ENCODE results near the gene AZIN2. TPM values are rescaled to one million over a fixed set of nuclear protein-coding genes. Genes with fewer than 3 reads are reported as not detected.

AZIN2 gene
- total RNA-seq (10 to 100 TPM; 10.6 to 11.3 TPM), polyA plus RNA-seq (10 to 100 TPM in 1 of 3 donors, 1 to 10 TPM in 2; 5.9 to 11.1 (median 7.8) TPM), total RNA-seq (0.59 to 15.0 (median 9.8) reads per million in 6 experiments)

- peak within 1 kb of the TSS; percentile 73 to 90 (median 88) for H3K4me3 Mint-ChIP-seq
- peaks cover 0 to 5% (median 0%) of the 10 kb centered on the region in 3 donors for H3K36me3 Mint-ChIP-seq
- H3K4me1 Mint-ChIP-seq, result peaks cover 23 to 48% (median 33%) of the 10 kb centered on the region in 4 donors
- no peaks in the 10 kb centered on the region for H3K9me3 Mint-ChIP-seq
- DNase-seq (peak; percentile 95 to 99 (median 98)), ATAC-seq (peak; percentile 96 to 99)
- H3K27ac Mint-ChIP-seq, result peak within 1 kb of the TSS; percentile 74 to 94 (median 90)
- POLR2A ChIA-PET, result interaction anchor here (0.8 to 2.3 kb wide), 8 partner anchors 8 to 430 kb away, joined by 3 to 16 read pairs (median 6); partner anchors contain the start of genes RBBP4 and RNF19B
- H3K27me3 Mint-ChIP-seq, result peaks cover 0 to 3% (median 0%) of the 10 kb centered on the region in 5 donors
Observed at GRCh38 chr1:33080885-33081553, at the start of gene AZIN2. Gene AZIN2 (plus strand): TSS chr1:33081153. CDS start chr1:33082250, 1,097 bp downstream.

- no peaks in the 10 kb centered on the region for H3K27me3 Mint-ChIP-seq
- ATAC-seq (no peak), DNase-seq (no peak)
- peak overlapping the region in 1 of 10 donors; percentile 27 for H3K4me3 Mint-ChIP-seq
- H3K9me3 Mint-ChIP-seq, result no peaks in the 10 kb centered on the region
- peak overlapping the region in 1 of 10 donors; percentile 66 for H3K27ac Mint-ChIP-seq
- H3K36me3 Mint-ChIP-seq, result peaks cover 0 to 58% (median 7%) of the 10 kb centered on the region in 3 donors
- POLR2A ChIA-PET, result interaction anchor here (1.2 kb wide), 1 partner anchor 10 kb away, joined by 3 read pairs; no protein-coding TSS in a partner anchor
- H3K4me1 Mint-ChIP-seq, result peaks cover 36 to 77% (median 74%) of the 10 kb centered on the region in 4 donors
Observed at GRCh38 chr1:33031506-33031905, 49.4 kb upstream of the AZIN2 start.

GRCh38 chr1:33032126-33032869 is 48.7 kb upstream of the AZIN2 start:
- no peaks in the 10 kb centered on the region for H3K27me3 Mint-ChIP-seq
- ATAC-seq (no peak), DNase-seq (no peak)
- H3K4me3 Mint-ChIP-seq, result peak overlapping the region in 5 of 10 donors; percentile 13 to 27 (median 24)
- POLR2A ChIA-PET, result interaction anchor here (1.2 kb wide), 1 partner anchor 11 kb away, joined by 3 read pairs; no protein-coding TSS in a partner anchor
- H3K36me3 Mint-ChIP-seq, result peaks cover 0 to 55% (median 7%) of the 10 kb centered on the region in 3 donors
- no peaks in the 10 kb centered on the region for H3K9me3 Mint-ChIP-seq
- H3K27ac Mint-ChIP-seq, result peak overlapping the region in 3 of 10 donors; percentile 42 to 66 (median 65)
- peaks cover 42 to 81% (median 79%) of the 10 kb centered on the region in 4 donors for H3K4me1 Mint-ChIP-seq

GRCh38 chr1:33036051-33036525 is 44.9 kb upstream of the AZIN2 start:
- Mint-ChIP-seq H3K9me3 (no peaks in the 10 kb centered on the region), H3K4me3 (peak overlapping the region; percentile 89 to 99 (median 96)), H3K4me1 (peaks cover 29 to 61% (median 53%) of the 10 kb centered on the region in 4 donors), H3K27ac (peak overlapping the region; percentile 46 to 96 (median 92)), H3K36me3 (peaks cover 0 to 21% (median 3%) of the 10 kb centered on the region in 3 donors), H3K27me3 (peaks cover 0 to 2% (median 0%) of the 10 kb centered on the region in 5 donors)
- DNase-seq (peak in 1 of 10 donors; percentile 18), ATAC-seq (no peak)
- POLR2A ChIA-PET, result interaction anchor here (0.6 to 1.3 kb wide), 2 partner anchors 71 to 83 kb away, joined by 4 to 7 read pairs; partner anchors contain the start of gene RNF19B

GRCh38 chr1:33036526-33037503 is 44.1 kb upstream of the AZIN2 start, which contains the start of gene AK2:
Gene AK2 (minus strand): TSS chr1:33036883. CDS start chr1:33036828, 55 bp downstream.
- Mint-ChIP-seq H3K27ac (peak within 1 kb of the TSS; percentile 88 to 96 (median 92)), H3K9me3 (no peaks in the 10 kb centered on the region), H3K4me1 (peaks cover 24 to 54% (median 46%) of the 10 kb centered on the region in 4 donors), H3K4me3 (peak within 1 kb of the TSS; percentile 89 to 99 (median 96)), H3K36me3 (peaks cover 0 to 14% (median 3%) of the 10 kb centered on the region in 3 donors), H3K27me3 (peaks cover 0 to 2% (median 0%) of the 10 kb centered on the region in 5 donors)
- DNase-seq (peak; percentile 76 to 91 (median 84)), ATAC-seq (peak; percentile 99)
- POLR2A ChIA-PET, result interaction anchor here (0.6 to 1.3 kb wide), 2 partner anchors 72 to 83 kb away, joined by 4 to 7 read pairs; partner anchors contain the start of gene RNF19B

- Mint-ChIP-seq H3K4me1 (peaks cover 16 to 30% (median 22%) of the 10 kb centered on the region in 4 donors), H3K36me3 (no peaks in the 10 kb centered on the region), H3K4me3 (no peak overlapping the region), H3K9me3 (no peaks in the 10 kb centered on the region), H3K27me3 (peaks cover 0 to 2% (median 0%) of the 10 kb centered on the region in 5 donors), H3K27ac (no peak overlapping the region)
- POLR2A ChIA-PET, result no interaction called here
- DNase-seq, result no peak
- no peak for ATAC-seq
Observed at GRCh38 chr1:33039840-33040239, 41.1 kb upstream of the AZIN2 start.

DNA sequence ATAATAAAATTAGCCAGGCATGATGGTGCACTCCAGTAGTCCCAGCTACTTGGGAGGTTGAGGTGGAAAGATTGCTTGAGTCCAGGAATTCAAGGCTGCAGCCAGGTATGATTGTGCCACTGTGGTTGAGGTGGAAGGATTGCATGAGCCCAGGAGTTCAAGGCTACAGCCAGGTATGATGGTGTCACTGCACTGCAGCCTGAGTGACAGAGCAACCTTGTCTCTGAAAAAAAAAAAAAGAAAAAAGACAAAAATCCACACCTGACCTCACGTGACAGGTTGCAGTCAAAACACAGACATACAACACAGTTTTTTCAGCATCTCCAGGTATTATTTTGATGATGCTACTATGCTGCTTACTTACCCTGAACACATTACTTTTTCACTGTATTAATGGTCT is 39.9 kb upstream of the AZIN2 start:
- no peaks in the 10 kb centered on the region for H3K36me3 Mint-ChIP-seq
- peaks cover 0 to 2% (median 0%) of the 10 kb centered on the region in 5 donors for H3K27me3 Mint-ChIP-seq
- peaks cover 9 to 27% (median 13%) of the 10 kb centered on the region in 4 donors for H3K4me1 Mint-ChIP-seq
- ATAC-seq (no peak), DNase-seq (no peak)
- POLR2A ChIA-PET, result no interaction called here
- H3K4me3 Mint-ChIP-seq, result no peak overlapping the region
- no peak overlapping the region for H3K27ac Mint-ChIP-seq
- H3K9me3 Mint-ChIP-seq, result no peaks in the 10 kb centered on the region

DNA sequence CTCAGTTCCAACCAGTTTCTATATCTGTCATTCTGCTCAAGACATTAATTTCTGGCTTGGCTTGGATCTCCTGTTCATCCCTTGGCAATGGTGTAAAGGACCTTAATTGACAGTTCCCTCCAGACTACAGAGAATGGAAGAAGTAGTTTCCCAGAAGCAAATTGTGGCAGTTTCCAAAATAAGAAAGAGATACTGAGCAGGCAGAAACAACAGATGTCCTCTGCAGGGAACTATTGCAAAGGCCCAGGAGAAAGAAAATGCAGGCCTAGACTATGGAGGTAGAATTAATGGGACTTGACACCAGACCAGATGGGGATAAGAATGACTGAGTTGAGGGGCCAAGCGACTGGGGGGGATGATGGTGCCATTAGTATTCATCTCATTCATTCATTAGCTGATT is 38.1 kb upstream of the AZIN2 start:
- DNase-seq, result no peak
- no peaks in the 10 kb centered on the region for H3K9me3 Mint-ChIP-seq
- no peaks in the 10 kb centered on the region for H3K36me3 Mint-ChIP-seq
- POLR2A ChIA-PET, result no interaction called here
- no peak for ATAC-seq
- H3K4me3 Mint-ChIP-seq, result no peak overlapping the region
- peaks cover 0 to 13% (median 2%) of the 10 kb centered on the region in 4 donors for H3K4me1 Mint-ChIP-seq
- H3K27me3 Mint-ChIP-seq, result peaks cover 0 to 2% (median 0%) of the 10 kb centered on the region in 5 donors
- H3K27ac Mint-ChIP-seq, result peak overlapping the region in 1 of 10 donors; percentile 4

DNA sequence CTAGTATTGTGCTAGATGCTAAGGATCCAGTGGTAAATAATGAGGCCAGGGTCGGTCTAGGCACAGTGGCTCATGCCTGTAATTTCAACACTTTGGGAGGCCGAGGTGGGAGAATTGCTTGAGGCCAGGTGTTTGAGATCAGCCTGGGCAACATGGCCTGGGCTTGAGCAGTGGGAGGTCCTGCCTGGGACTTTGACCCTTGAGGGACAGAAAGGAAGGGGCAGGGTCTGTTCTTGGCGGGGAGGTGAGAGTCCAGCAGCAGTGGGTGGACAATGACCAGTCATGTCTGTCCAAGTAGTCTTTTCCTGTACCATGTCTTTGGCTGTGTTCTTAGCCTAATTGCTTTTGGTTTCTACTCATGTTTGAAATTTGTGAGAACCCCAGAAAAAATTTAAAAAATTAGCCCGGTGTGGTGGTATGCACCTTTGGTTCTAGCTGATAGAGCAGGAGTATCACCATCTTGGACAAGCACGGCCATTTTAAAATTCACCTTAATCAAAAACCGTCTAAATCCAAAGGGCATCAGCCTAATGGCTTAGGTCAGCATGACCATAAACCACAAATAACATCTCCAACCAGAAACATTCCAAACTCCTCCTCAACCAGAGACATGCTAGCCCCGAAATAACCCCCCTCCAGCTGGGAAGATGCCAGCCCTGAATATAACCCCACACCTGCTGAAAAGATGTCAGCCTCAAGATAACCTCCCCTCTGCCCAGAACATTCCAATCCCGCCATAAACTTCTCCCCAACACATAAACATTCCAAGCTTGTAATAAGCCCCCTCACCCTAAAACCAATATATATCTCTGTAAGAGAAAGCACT is 37.5 kb upstream of the AZIN2 start:
- no peak for ATAC-seq
- Mint-ChIP-seq H3K27me3 (peaks cover 0 to 2% (median 0%) of the 10 kb centered on the region in 5 donors), H3K36me3 (no peaks in the 10 kb centered on the region), H3K9me3 (no peaks in the 10 kb centered on the region), H3K27ac (peak overlapping the region in 1 of 10 donors; percentile 4), H3K4me3 (no peak overlapping the region), H3K4me1 (peaks cover 0 to 13% (median 2%) of the 10 kb centered on the region in 4 donors)
- DNase-seq, result no peak
- POLR2A ChIA-PET, result no interaction called here

- Mint-ChIP-seq H3K27me3 (peaks cover 0 to 2% (median 0%) of the 10 kb centered on the region in 5 donors), H3K27ac (peak overlapping the region in 3 of 10 donors; percentile 15 to 56 (median 15)), H3K4me3 (no peak overlapping the region), H3K4me1 (peaks cover 0 to 13% (median 2%) of the 10 kb centered on the region in 4 donors), H3K9me3 (no peaks in the 10 kb centered on the region), H3K36me3 (no peaks in the 10 kb centered on the region)
- ATAC-seq, result no peak
- POLR2A ChIA-PET, result no interaction called here
- DNase-seq, result no peak
Observed at GRCh38 chr1:33045246-33045645, 35.7 kb upstream of the AZIN2 start.

Measured in naive thymus-derived CD8-positive, alpha-beta T cell (primary cell).